ENCODE data around the gene ADAR. TPM values are rescaled to one million over a fixed set of nuclear protein-coding genes. Genes with fewer than 3 reads are reported as not detected.

ADAR gene
- total and polyA plus RNA-seq, 8 donors: 23.6 to 173 (median 57.7) TPM

DNA sequence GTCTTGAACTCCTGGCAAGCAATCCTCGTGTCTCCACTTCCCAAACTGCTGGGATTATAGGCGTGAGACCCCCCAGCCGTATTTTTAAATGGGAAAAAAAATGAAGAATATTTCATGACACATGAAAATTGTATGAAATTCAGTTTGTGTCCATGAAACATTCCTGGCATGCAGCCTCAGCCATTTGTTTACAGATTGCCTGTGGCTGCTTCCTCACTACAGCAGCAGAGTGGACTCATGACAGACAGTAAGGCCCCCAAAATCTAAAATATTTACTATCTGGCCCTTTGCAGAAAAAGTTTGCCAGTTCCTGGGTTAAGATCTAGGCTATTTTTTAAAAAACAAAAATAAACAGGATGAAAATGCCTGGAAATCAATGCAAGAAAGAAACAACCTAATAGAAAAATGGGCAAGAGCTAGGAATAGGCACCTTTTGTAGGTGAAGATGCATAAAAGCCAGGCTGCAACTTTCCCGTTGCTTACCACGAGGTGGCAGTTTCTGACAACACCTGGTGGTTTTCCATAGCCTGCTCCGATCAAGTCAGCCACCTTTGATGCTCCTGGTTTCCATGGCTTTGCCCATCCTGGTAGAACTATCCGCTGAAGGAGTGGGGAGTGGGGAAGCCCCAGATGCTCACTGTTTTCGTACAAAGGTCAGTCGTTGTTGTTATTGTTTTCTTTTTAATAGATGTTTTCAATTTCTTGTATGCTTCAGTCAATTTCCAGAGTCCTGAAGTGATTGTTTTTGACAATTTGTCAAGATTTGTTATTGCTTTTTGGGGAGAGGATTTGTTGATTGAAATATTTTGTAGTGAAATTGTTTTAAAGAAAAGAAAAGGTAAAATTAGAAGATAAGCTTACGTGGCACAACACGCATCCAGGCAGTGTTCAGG lies 73.8 kb downstream of the ADAR start:
- WGBS, 5 donors: 45 to 55% (median 48%) methylated on average over 11 of the region's 11 CpGs

More for the DNA sequence above, 73.8 kb downstream of the ADAR start:
- Histone ChIP-seq H3K27me3 (no peaks in the 10 kb centered on the region), H3K36me3 (no peaks in the 10 kb centered on the region), H3K4me1 (no peaks in the 10 kb centered on the region), H3K27ac (no peak overlapping the region), H3K4me3 (no peak overlapping the region), H3K9me3 (no peaks in the 10 kb centered on the region)
- TF ChIP-seq, protein P1, sequence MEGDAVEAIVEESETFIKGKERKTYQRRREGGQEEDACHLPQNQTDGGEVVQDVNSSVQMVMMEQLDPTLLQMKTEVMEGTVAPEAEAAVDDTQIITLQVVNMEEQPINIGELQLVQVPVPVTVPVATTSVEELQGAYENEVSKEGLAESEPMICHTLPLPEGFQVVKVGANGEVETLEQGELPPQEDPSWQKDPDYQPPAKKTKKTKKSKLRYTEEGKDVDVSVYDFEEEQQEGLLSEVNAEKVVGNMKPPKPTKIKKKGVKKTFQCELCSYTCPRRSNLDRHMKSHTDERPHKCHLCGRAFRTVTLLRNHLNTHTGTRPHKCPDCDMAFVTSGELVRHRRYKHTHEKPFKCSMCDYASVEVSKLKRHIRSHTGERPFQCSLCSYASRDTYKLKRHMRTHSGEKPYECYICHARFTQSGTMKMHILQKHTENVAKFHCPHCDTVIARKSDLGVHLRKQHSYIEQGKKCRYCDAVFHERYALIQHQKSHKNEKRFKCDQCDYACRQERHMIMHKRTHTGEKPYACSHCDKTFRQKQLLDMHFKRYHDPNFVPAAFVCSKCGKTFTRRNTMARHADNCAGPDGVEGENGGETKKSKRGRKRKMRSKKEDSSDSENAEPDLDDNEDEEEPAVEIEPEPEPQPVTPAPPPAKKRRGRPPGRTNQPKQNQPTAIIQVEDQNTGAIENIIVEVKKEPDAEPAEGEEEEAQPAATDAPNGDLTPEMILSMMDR (IDR thresholded peaks at IDR 0.05): peak in 5 of 7 experiments; percentile 14 to 51 (median 32)
- no peak for TF ChIP-seq POLR2A (IDR thresholded peaks at IDR 0.05)
- intact Hi-C loops (cut with DNase I; ENCODE audit: low total_unique reads): no loop called here
- peak; percentile 65 to 72 for DNase-seq

Other genes with a start within 250 kb of the ADAR start
- 10 to 100 TPM; 12.7 to 73.9 (median 37.4) TPM for gene IL6R, start 202.8 kb downstream of the ADAR start, total RNA-seq
- gene IL6R, start 202.8 kb downstream of the ADAR start, polyA plus RNA-seq: 1 to 10 TPM; 1.9 to 4.1 (median 4.0) TPM
- gene TDRD10, start 106.0 kb downstream of the ADAR start, total RNA-seq: 1 to 10 TPM in 2 of 5 donors, under 1 TPM in 1, not detected in 2; 0.18 to 1.7 (median 1.0) TPM
- gene TDRD10, start 106.0 kb downstream of the ADAR start, polyA plus RNA-seq: 1 to 10 TPM in 2 of 3 donors, under 1 TPM in 1; 0.81 to 4.1 (median 2.4) TPM
- 10 to 100 TPM in 2 of 5 donors, 1 to 10 TPM in 2, under 1 TPM in 1; 0.87 to 13.8 (median 4.9) TPM for gene SHE, start 105.8 kb downstream of the ADAR start, total RNA-seq
- gene SHE, start 105.8 kb downstream of the ADAR start, polyA plus RNA-seq: 1 to 10 TPM; 2.9 to 5.2 (median 4.0) TPM
- 100 to 1,000 TPM in 1 of 5 donors, 10 to 100 TPM in 4; 20.4 to 137 (median 24.2) TPM for gene UBE2Q1, start 49.5 kb downstream of the ADAR start, total RNA-seq
- 10 to 100 TPM; 25.0 to 32.8 (median 31.9) TPM for gene UBE2Q1, start 49.5 kb downstream of the ADAR start, polyA plus RNA-seq
- under 1 TPM in 2 of 5 donors, not detected in 3; under 0.01 to 0.37 TPM for gene CHRNB2, start 40.4 kb downstream of the ADAR start, total RNA-seq
- under 1 TPM in 2 of 3 donors, not detected in 1; 0.12 to 0.38 TPM for gene CHRNB2, start 40.4 kb downstream of the ADAR start, polyA plus RNA-seq

All from stomach (tissue), 9 donors.